K562 (cell line): Measurements from ENCODE around the gene SYDE1. TPM values are rescaled to one million over a fixed set of nuclear protein-coding genes. Genes with fewer than 3 reads are reported as not detected.

Experiments used
- ATAC-seq: fragments of 200-7000 bp; cut with Tn5 transposase; 3 replicates; pipeline ENCODE4 v1.9.1; 2020; ENCODE audit warnings: moderate library complexity
- BruUV-seq: library from RNA; stranded (reverse); fragments of 400-500 nt; replicated peaks from 2 replicates; lab custom pipeline; 2021; lab: Mats Ljungman, UMichigan
- CTCF ChIA-PET: fragments of 300-600 bp; formaldehyde crosslinking; extraction: SDS; loops from one replicate; lab custom pipeline; 2021; ENCODE audit warnings: low intra/inter-chr PET ratio; lab: Yijun Ruan, JAX
- POLR2A ChIA-PET: fragments of 300-600, 350-650 bp; sonication (Branson Sonifier 250); formaldehyde crosslinking; extraction: SDS; loops from one replicate; lab custom pipeline; 2021; ENCODE audit warnings: antibody characterized with exemption, inconsistent platforms; lab: Yijun Ruan, JAX
- DNase-seq, 4 experiments: peaks; one replicate each; pipeline versions ENCODE4 v3.0.0 to v3.0.0-alpha.2; 2011 to 2018; ENCODE audit warnings: low spot score in 3 of 4, mixed read lengths in 3 of 4; ENCODE audit errors: extremely low read depth in 1 of 4
- FAIRE-seq: peaks from 2 replicates; lab custom pipeline; 2011; peaks lifted over from hg19 to GRCh38; lab: Jason Lieb, UNC
- H2AFZ ChIP-seq: 2 replicates; pipeline ENCODE4 v1.6.0; 2011; ENCODE audit warnings: low read depth, low read length, control low read depth, inconsistent platforms
- H3K27ac ChIP-seq: fragments of 200-600 bp; 3 replicates; pipeline ENCODE4 v1.8.0; 2011; ENCODE audit warnings: low read depth, mild to moderate bottlenecking, control low read depth, inconsistent platforms, low read length, moderate library complexity, mixed read lengths; ENCODE audit errors: extremely low read depth
- H3K27me3 ChIP-seq, 2 experiments: fragments of 300-600 bp in 1 of 2; 2 replicates in 1 of 2; 3 replicates in 1 of 2; pipeline versions ENCODE4 v1.6.0 to v1.8.0; 2011; ENCODE audit warnings: inconsistent platforms in 2 of 2, low read length in 2 of 2, mild to moderate bottlenecking in 1 of 2, mixed read lengths in 1 of 2, moderate library complexity in 1 of 2; ENCODE audit not compliant: control insufficient read depth in 2 of 2, insufficient read depth in 2 of 2
- H3K36me3 ChIP-seq: fragments of 300-600 bp; 3 replicates; pipeline ENCODE4 v1.8.0; 2011; ENCODE audit warnings: mild to moderate bottlenecking, low read length, inconsistent platforms; ENCODE audit not compliant: control insufficient read depth, insufficient read depth
- H3K4me1 ChIP-seq, 2 experiments: fragments of 200-600 bp in 1 of 2; replicated peaks in 1 of 2; 2 replicates in 1 of 2; 3 replicates in 1 of 2; pipeline versions ENCODE4 v1.5.1 to v1.8.0; 2011; ENCODE audit warnings: inconsistent platforms in 2 of 2, low read length in 2 of 2, mild to moderate bottlenecking in 1 of 2, mixed read lengths in 1 of 2, moderate library complexity in 1 of 2; ENCODE audit not compliant: control insufficient read depth in 2 of 2, insufficient read depth in 2 of 2
- H3K4me2 ChIP-seq: 2 replicates; pipeline ENCODE4 v1.6.1; 2011; ENCODE audit warnings: low read length, control low read depth, inconsistent platforms, mixed read lengths; ENCODE audit not compliant: insufficient read depth
- H3K4me3 ChIP-seq: fragments of 200-600 bp; sonication (generic), shearing (Covaris generic); 2 replicates; pipeline ENCODE4 v1.5.1; 2016; ENCODE audit warnings: control low read depth, inconsistent platforms
- H3K79me2 ChIP-seq: fragments of 200-600 bp; 3 replicates; pipeline ENCODE4 v1.8.0; 2011; ENCODE audit warnings: low read length, inconsistent platforms; ENCODE audit not compliant: control insufficient read depth, insufficient read depth
- H3K9ac ChIP-seq, 2 experiments: 2 replicates each; pipeline versions ENCODE4 v1.6.0 to v1.6.1; 2011; ENCODE audit warnings: low read depth in 2 of 2, low read length in 2 of 2, control low read depth in 1 of 2, inconsistent platforms in 1 of 2, mild to moderate bottlenecking in 1 of 2, mixed read lengths in 1 of 2; ENCODE audit not compliant: insufficient read depth in 1 of 2
- H3K9me1 ChIP-seq: one replicate; pipeline ENCODE4 v1.6.0; 2011; ENCODE audit warnings: inconsistent platforms, mild to moderate bottlenecking, low read length, moderate library complexity; ENCODE audit not compliant: control insufficient read depth, insufficient read depth
- H3K9me3 ChIP-seq: replicated peaks from 2 replicates; pipeline ENCODE4 v1.5.1; 2011; ENCODE audit warnings: low read depth, low read length, inconsistent platforms; ENCODE audit not compliant: control insufficient read depth, insufficient read depth
- H4K20me1 ChIP-seq: replicated peaks from 2 replicates; pipeline ENCODE4 v1.6.1; 2011; ENCODE audit warnings: low read length, inconsistent platforms, mixed read lengths; ENCODE audit not compliant: control insufficient read depth, insufficient read depth
- DACH1 ChIP-seq: fragments of 450-650 bp; IDR thresholded peaks from 2 replicates; pipeline ENCODE4 v1.6.1; 2018; ENCODE audit not compliant: partially characterized antibody
- ELF4 ChIP-seq: fragments of 450-650 bp; formaldehyde crosslinking; IDR thresholded peaks from 2 replicates; pipeline ENCODE4 v1.4.0; 2022; ENCODE audit warnings: missing genetic modification characterization
- GMEB1 ChIP-seq: fragments of 250-450 bp; sonication (Bioruptor Pico); IDR thresholded peaks from 2 replicates; pipeline ENCODE4 v1.4.0; 2020; ENCODE audit warnings: mild to moderate bottlenecking
- HDAC8 ChIP-seq: fragments of 450-650 bp; IDR thresholded peaks from 2 replicates; pipeline ENCODE4 v1.6.1; 2016; ENCODE audit warnings: mild to moderate bottlenecking, missing genetic modification characterization, moderate library complexity, missing compliant biosample characterization
- MCM5 ChIP-seq: fragments of 450-650 bp; IDR thresholded peaks from 2 replicates; pipeline ENCODE4 v1.6.1; 2016; ENCODE audit warnings: low read depth
- PURB ChIP-seq: sonication (generic); formaldehyde crosslinking; IDR thresholded peaks from 2 replicates; pipeline ENCODE4 v1.9.0; 2021; ENCODE audit warnings: low read depth, mild to moderate bottlenecking, missing genetic modification reagents
- SIN3A ChIP-seq, 2 experiments: fragments of 150-350 bp in 1 of 2; IDR thresholded peaks; 2 replicates each; pipeline ENCODE4 v1.6.1; 2011 to 2016; ENCODE audit warnings: borderline replicate concordance in 2 of 2, low read depth in 2 of 2, low read length in 2 of 2, mild to moderate bottlenecking in 2 of 2, moderate library complexity in 2 of 2; ENCODE audit not compliant: control insufficient read depth in 1 of 2
- TAF1 ChIP-seq: IDR thresholded peaks from 2 replicates; pipeline ENCODE4 v1.6.1; 2011; ENCODE audit warnings: mild to moderate bottlenecking, low read length, moderate library complexity; ENCODE audit not compliant: insufficient read depth, control insufficient read depth, severe bottlenecking; ENCODE audit errors: extremely low read depth
- TAF9B ChIP-seq: fragments of 450-650 bp; IDR thresholded peaks from 2 replicates; pipeline ENCODE4 v1.6.1; 2018; ENCODE audit warnings: mild to moderate bottlenecking; ENCODE audit not compliant: partially characterized antibody
- ZNF232 ChIP-seq: sonication (generic); formaldehyde crosslinking; IDR thresholded peaks from 2 replicates; pipeline ENCODE4 v1.8.0; 2022; ENCODE audit warnings: mild to moderate bottlenecking, missing genetic modification reagents
- ZNF644 ChIP-seq: fragments of 200-800 bp; sonication (Bioruptor generic); IDR thresholded peaks from 2 replicates; pipeline ENCODE4 v1.6.1; 2016; ENCODE audit warnings: low read depth, missing genetic modification characterization, missing compliant biosample characterization
- WGBS: fragments of 100-300 bp; shearing (Covaris generic); methylation state at CpG from one replicate; pipeline ENCODE4 v1.1.6; 2016; ENCODE audit warnings: low coverage, mixed read lengths; ENCODE audit not compliant: insufficient coverage; ENCODE audit errors: missing lambda C conversion rate; 5-methylcytosine and 5-hydroxymethylcytosine counted together
- in situ Hi-C: fragments of 300-500 bp; cut with MboI; formaldehyde crosslinking; loops from 4 replicates; pipeline ENCODE4 v1.15.0; 2018; ENCODE audit warnings: inconsistent platforms, mixed read lengths
- intact Hi-C: fragments of 100-400 bp; cut with micrococcal nuclease; formaldehyde crosslinking; loops from 2 replicates; pipeline ENCODE4 v1.14.2; 2022
- polyA plus RNA-seq, 8 experiments: library from polyadenylated mRNA; depleted of rRNA in 4 of 8; stranded (reverse) in 5 of 8; unstranded in 3 of 8; fragments of >200 nt; fragmentation: Nextera tagmentation in 2 of 8; fragmentation: Illumina TruSeq in 1 of 8; extraction: Ambion mirVana in 2 of 8; extraction: Trizol in 1 of 8; gene quantifications; 2 replicates each; pipeline versions ENCODE4 v1.2.1 to v1.2.3, GENCODE V29; 2011 to 2014; ENCODE audit warnings: inconsistent platforms in 1 of 8, missing spikeins in 1 of 8
- total RNA-seq, 7 experiments: library from RNA; depleted of rRNA in 6 of 7; stranded (reverse); fragments of >200 nt in 6 of 7; fragmentation: Illumina TruSeq in 2 of 7; extraction: Trizol in 2 of 7; gene quantifications; 2 replicates each; pipeline versions ENCODE4 v1.2.1 to v1.2.3, GENCODE V29; 2011 to 2021; ENCODE audit warnings: low replicate concordance in 1 of 7

SYDE1 gene
- total and polyA plus RNA-seq, 9 of the 15 experiments (the other 6 are each of a cell fraction or from before 2014, with no cell fraction given) = 0.04 TPM; not detected in 8

DNA sequence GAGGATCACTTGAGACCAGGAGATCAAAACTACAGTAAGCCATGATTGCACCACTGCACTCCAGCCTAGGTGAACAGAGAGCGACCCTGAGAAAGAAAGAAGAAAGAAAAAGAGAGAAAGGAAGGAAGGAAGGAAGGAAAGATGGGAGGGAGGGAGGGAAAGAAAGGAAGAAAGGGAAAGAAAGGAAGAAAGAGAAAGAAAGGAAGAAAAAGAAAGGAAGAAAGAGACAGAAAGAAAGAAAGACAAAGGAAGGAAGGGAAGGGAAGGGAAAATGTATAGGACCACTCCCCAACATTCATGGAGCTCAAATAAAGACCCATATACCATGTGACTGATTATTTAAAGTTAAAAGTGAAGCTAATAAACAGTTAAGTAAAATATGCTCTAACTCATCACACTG, 39.9 kb downstream of the SYDE1 start:
- Histone ChIP-seq H3K27ac (no peak overlapping the region), H3K9ac (no peak overlapping the region), H3K4me1 (no peaks in the 10 kb centered on the region), H3K79me2 (no peaks in the 10 kb centered on the region), H4K20me1 (no peaks in the 10 kb centered on the region; the same call in 1 of the 2 replicates), H3K9me1 (no peaks in the 10 kb centered on the region), H3K9me3 (no peaks in the 10 kb centered on the region), H3K36me3 (no peaks in the 10 kb centered on the region), H3K4me2 (no peak overlapping the region), H3K4me3 (no peak overlapping the region), H2AFZ (no peak overlapping the region), H3K27me3 (peaks cover 9 to 10% of the 10 kb centered on the region in 2 experiments; a peak in 3 of 5 replicates)
- WGBS = 0% methylated on average over 1 of the region's 1 CpG
- FAIRE-seq (no peak), ATAC-seq (no peak), DNase-seq (no peak)
- TF ChIP-seq TAF9B (no peak), PURB (CRISPR knock-in tag) (no peak), ZNF232 (CRISPR knock-in tag) (no peak), GMEB1 (CRISPR knock-in tag) (no peak), DACH1 (no peak), SIN3A (IDR thresholded peaks at IDR 0.05; ENCODE audit: borderline replicate concordance in 2 of 2, control insufficient read depth in 1 of 2, low read depth in 2 of 2, low read length in 2 of 2) (no peak), ZNF644 (tag) (no peak), HDAC8 (tag) (no peak), ELF4 (CRISPR knock-in tag) (no peak), MCM5 (no peak), TAF1 (no peak)
- intact Hi-C loops = no loop called here
- BruUV-seq = no TSS peak
- POLR2A ChIA-PET = interaction anchor here (0.5 kb wide), 1 partner anchor 9 kb away, joined by 3 read pairs; no protein-coding TSS in a partner anchor
- CTCF ChIA-PET = no interaction called here
- in situ Hi-C loops = no loop called here
